ENCODE data around the gene LHFPL6. TPM values are rescaled to one million over a fixed set of nuclear protein-coding genes. Genes with fewer than 3 reads are reported as not detected.

The LHFPL6 gene
- total RNA-seq, 1 experiment from 2014 or later = 25.7 TPM

GRCh38 chr13:39347926-39348901, 254.8 kb downstream of the LHFPL6 start:
- intact Hi-C loops (cut with micrococcal nuclease; ENCODE audit: unreplicated experiment) = no loop called here
- H3K27me3 ChIP-seq (ENCODE audit: control insufficient read depth, insufficient read depth, low read length) = no peaks in the 10 kb centered on the region
- no TSS peak for BruUV-seq (replicated peaks)
- no peaks in the 10 kb centered on the region for H3K9me3 ChIP-seq (ENCODE audit: control insufficient read depth, insufficient read depth, low read depth, low read length)
- in situ Hi-C loops (cut with HindIII; ENCODE audit: low pct_unique_long_range_greater_than_20kb, low sequenced_read_pairs) = no loop called here
- no peaks in the 10 kb centered on the region for H3K36me3 ChIP-seq (ENCODE audit: control insufficient read depth, insufficient read depth, low read length)
- H3K4me3 ChIP-seq (ENCODE audit: low read depth in 2 of 2, low read length in 2 of 2) = no peak overlapping the region
- TF ChIP-seq, protein P1, sequence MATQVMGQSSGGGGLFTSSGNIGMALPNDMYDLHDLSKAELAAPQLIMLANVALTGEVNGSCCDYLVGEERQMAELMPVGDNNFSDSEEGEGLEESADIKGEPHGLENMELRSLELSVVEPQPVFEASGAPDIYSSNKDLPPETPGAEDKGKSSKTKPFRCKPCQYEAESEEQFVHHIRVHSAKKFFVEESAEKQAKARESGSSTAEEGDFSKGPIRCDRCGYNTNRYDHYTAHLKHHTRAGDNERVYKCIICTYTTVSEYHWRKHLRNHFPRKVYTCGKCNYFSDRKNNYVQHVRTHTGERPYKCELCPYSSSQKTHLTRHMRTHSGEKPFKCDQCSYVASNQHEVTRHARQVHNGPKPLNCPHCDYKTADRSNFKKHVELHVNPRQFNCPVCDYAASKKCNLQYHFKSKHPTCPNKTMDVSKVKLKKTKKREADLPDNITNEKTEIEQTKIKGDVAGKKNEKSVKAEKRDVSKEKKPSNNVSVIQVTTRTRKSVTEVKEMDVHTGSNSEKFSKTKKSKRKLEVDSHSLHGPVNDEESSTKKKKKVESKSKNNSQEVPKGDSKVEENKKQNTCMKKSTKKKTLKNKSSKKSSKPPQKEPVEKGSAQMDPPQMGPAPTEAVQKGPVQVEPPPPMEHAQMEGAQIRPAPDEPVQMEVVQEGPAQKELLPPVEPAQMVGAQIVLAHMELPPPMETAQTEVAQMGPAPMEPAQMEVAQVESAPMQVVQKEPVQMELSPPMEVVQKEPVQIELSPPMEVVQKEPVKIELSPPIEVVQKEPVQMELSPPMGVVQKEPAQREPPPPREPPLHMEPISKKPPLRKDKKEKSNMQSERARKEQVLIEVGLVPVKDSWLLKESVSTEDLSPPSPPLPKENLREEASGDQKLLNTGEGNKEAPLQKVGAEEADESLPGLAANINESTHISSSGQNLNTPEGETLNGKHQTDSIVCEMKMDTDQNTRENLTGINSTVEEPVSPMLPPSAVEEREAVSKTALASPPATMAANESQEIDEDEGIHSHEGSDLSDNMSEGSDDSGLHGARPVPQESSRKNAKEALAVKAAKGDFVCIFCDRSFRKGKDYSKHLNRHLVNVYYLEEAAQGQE (IDR thresholded peaks at IDR 0.05; ENCODE audit: insufficient read depth in 1 of 2, low read depth in 2 of 2, low read length in 1 of 2) = no peak
- H3K4me1 ChIP-seq (ENCODE audit: control insufficient read depth, insufficient read depth, low read length) = no peaks in the 10 kb centered on the region
- ATAC-seq (no peak), DNase-seq (ENCODE audit: low read depth, low spot score) (no peak)
- ChIA-PET POLR2A (no interaction called here), CTCF (no interaction called here)
- no peak overlapping the region for H3K27ac ChIP-seq (ENCODE audit: low read length)

GRCh38 chr13:39345982-39346381, 257.0 kb downstream of the LHFPL6 start:
- no peak overlapping the region for H3K27ac ChIP-seq (ENCODE audit: low read length)
- DNase-seq (ENCODE audit: low read depth, low spot score) = no peak
- no peaks in the 10 kb centered on the region for H3K9me3 ChIP-seq (ENCODE audit: control insufficient read depth, insufficient read depth, low read depth, low read length)
- BruUV-seq (replicated peaks) = no TSS peak
- intact Hi-C loops (cut with micrococcal nuclease; ENCODE audit: unreplicated experiment) = no loop called here
- no peaks in the 10 kb centered on the region for H3K27me3 ChIP-seq (ENCODE audit: control insufficient read depth, insufficient read depth, low read length)
- in situ Hi-C loops (cut with HindIII; ENCODE audit: low pct_unique_long_range_greater_than_20kb, low sequenced_read_pairs) = no loop called here
- no peak overlapping the region for H3K4me3 ChIP-seq (ENCODE audit: low read depth in 2 of 2, low read length in 2 of 2)
- no peaks in the 10 kb centered on the region for H3K36me3 ChIP-seq (ENCODE audit: control insufficient read depth, insufficient read depth, low read length)
- no peak for ATAC-seq
- POLR2A ChIA-PET = interaction anchor here (0.7 kb wide), 1 partner anchor 118 kb away, joined by 7 read pairs; no protein-coding TSS in a partner anchor
- TF ChIP-seq POLR2AphosphoS5 (IDR thresholded peaks at IDR 0.05; ENCODE audit: low read depth, low read length) (no peak), CTCF (IDR thresholded peaks at IDR 0.05) (no peak), TCF7L2 (IDR thresholded peaks at IDR 0.05; ENCODE audit: low read depth, low read length) (no peak), SIN3A (IDR thresholded peaks at IDR 0.05; ENCODE audit: borderline replicate concordance, insufficient read depth, low read depth, low read length) (no peak)
- TF ChIP-seq, protein P1 (IDR thresholded peaks at IDR 0.05; ENCODE audit: insufficient read depth in 1 of 2, low read depth in 2 of 2, low read length in 1 of 2) = no peak
- H3K4me1 ChIP-seq (ENCODE audit: control insufficient read depth, insufficient read depth, low read length) = no peaks in the 10 kb centered on the region
- CTCF ChIA-PET = no interaction called here

Measured in Panc1 (cell line).